8988T (cell line): Measurements from ENCODE around the gene SCN4A.
"Not testable (repeated sequence)": the region's sequence is repeated elsewhere in the genome, so short reads cannot be mapped to it uniquely, and the experiment has no call there.

ENCODE experiments used
- DNase-seq: peaks from one replicate; pipeline ENCODE4 v3.0.0; 2011

The SCN4A gene

GRCh38 chr17:63972796-63973195, at the start of gene SCN4A:
Gene SCN4A (minus strand): TSS chr17:63972918. CDS start chr17:63972841, 77 bp downstream.
- DNase-seq, result no peak

GRCh38 chr17:64020056-64020766, 47.5 kb upstream of the SCN4A start, which contains the start of gene ICAM2:
Gene ICAM2 (minus strand): TSS chr17:64020633. CDS start chr17:64006691, 13,942 bp downstream.
- DNase-seq, result no peak

- not testable (repeated sequence) for DNase-seq
Observed at GRCh38 chr17:64019551-64019961, 46.8 kb upstream of the SCN4A start.

- DNase-seq, result no peak
Observed at GRCh38 chr17:64017381-64017980, 44.8 kb upstream of the SCN4A start.

GRCh38 chr17:64016974-64017373, 44.3 kb upstream of the SCN4A start:
- no peak for DNase-seq

GRCh38 chr17:64016231-64016784, 43.6 kb upstream of the SCN4A start:
- DNase-seq, result no peak

- DNase-seq, result no peak
Observed at GRCh38 chr17:64015447-64015846, 42.7 kb upstream of the SCN4A start.

GRCh38 chr17:64009571-64010402, 37.1 kb upstream of the SCN4A start:
- DNase-seq, result no peak

- no peak for DNase-seq
Observed at GRCh38 chr17:64008830-64009229, 36.1 kb upstream of the SCN4A start.

- no peak for DNase-seq
Observed at GRCh38 chr17:64008346-64008745, 35.6 kb upstream of the SCN4A start.

GRCh38 chr17:64007838-64008282, 35.1 kb upstream of the SCN4A start:
- DNase-seq, result no peak

- DNase-seq, result not testable (repeated sequence)
Observed at GRCh38 chr17:64007089-64007837, 34.5 kb upstream of the SCN4A start.

GRCh38 chr17:64006361-64007088, 33.8 kb upstream of the SCN4A start:
- DNase-seq, result no peak

- no peak for DNase-seq
Observed at GRCh38 chr17:64005734-64006167, 33.0 kb upstream of the SCN4A start.

- no peak for DNase-seq
Observed at GRCh38 chr17:64004903-64005733, 32.4 kb upstream of the SCN4A start.

GRCh38 chr17:64004218-64004770, 31.6 kb upstream of the SCN4A start:
- DNase-seq, result no peak

GRCh38 chr17:64003526-64004121, 30.9 kb upstream of the SCN4A start:
- DNase-seq, result no peak

- DNase-seq, result no peak
Observed at GRCh38 chr17:64002658-64003525, 30.2 kb upstream of the SCN4A start.
